Measurements from ENCODE around the gene TMEM120A. TPM values are rescaled to one million over a fixed set of nuclear protein-coding genes. Genes with fewer than 3 reads are reported as not detected.
A peak's percentile ranks its signal among the peaks of the same experiment; 100 is the strongest.

Gene TMEM120A
- total RNA-seq, 5 donors from 2014 or later (not counting 1 experiment from before 2014, with no cell fraction given), result 15.2 to 38.5 (median 34.4) TPM

GRCh38 chr7:75946207-75946855, 48.1 kb downstream of the TMEM120A start:
- no peaks in the 10 kb centered on the region for H3K27me3 ChIP-seq (replicated peaks in 1 of 2; ENCODE audit: control insufficient read depth in 2 of 2, extremely low read depth in 1 of 2, insufficient read depth in 2 of 2, low read length in 1 of 2)
- DNase-seq, result peak in 2 of 35 experiments; percentile 8 to 19
- H3K36me3 Mint-ChIP-seq, result peaks cover 15% of the 10 kb centered on the region
- no peaks in the 10 kb centered on the region for H3K9me3 ChIP-seq
- H3K4me3 ChIP-seq (ENCODE audit: control insufficient read depth in 1 of 2, extremely low read depth in 1 of 2, low read length in 1 of 2), result no peak overlapping the region
- H3K27ac ChIP-seq (ENCODE audit: low read length), result no peak overlapping the region
- peaks cover 2 to 4% of the 10 kb centered on the region in 2 donors for H3K36me3 ChIP-seq (ENCODE audit: control insufficient read depth in 2 of 2, extremely low read depth in 1 of 2, insufficient read depth in 1 of 2, low read length in 1 of 2)
- H3K9me3 Mint-ChIP-seq, result no peaks in the 10 kb centered on the region
- H3K4me3 Mint-ChIP-seq, result no peak overlapping the region
- ATAC-seq (replicated peaks in 1 of 4), result peak in 1 of 4 experiments; percentile 31
- H3K4me1 ChIP-seq (ENCODE audit: control insufficient read depth in 1 of 2, extremely low read depth in 1 of 2, insufficient read depth in 2 of 2, low read length in 2 of 2), result no peaks in the 10 kb centered on the region
- ChIA-PET POLR2A (no interaction called here), CTCF (no interaction called here)
- H3K27ac Mint-ChIP-seq, result no peak overlapping the region
- peaks cover 8 to 17% (median 15%) of the 10 kb centered on the region in 3 donors for H3K4me1 Mint-ChIP-seq
- WGBS (ENCODE audit: insufficient coverage), result 94% methylated on average over 5 of the region's 8 CpGs
- H3K27me3 Mint-ChIP-seq, result no peaks in the 10 kb centered on the region

DNA sequence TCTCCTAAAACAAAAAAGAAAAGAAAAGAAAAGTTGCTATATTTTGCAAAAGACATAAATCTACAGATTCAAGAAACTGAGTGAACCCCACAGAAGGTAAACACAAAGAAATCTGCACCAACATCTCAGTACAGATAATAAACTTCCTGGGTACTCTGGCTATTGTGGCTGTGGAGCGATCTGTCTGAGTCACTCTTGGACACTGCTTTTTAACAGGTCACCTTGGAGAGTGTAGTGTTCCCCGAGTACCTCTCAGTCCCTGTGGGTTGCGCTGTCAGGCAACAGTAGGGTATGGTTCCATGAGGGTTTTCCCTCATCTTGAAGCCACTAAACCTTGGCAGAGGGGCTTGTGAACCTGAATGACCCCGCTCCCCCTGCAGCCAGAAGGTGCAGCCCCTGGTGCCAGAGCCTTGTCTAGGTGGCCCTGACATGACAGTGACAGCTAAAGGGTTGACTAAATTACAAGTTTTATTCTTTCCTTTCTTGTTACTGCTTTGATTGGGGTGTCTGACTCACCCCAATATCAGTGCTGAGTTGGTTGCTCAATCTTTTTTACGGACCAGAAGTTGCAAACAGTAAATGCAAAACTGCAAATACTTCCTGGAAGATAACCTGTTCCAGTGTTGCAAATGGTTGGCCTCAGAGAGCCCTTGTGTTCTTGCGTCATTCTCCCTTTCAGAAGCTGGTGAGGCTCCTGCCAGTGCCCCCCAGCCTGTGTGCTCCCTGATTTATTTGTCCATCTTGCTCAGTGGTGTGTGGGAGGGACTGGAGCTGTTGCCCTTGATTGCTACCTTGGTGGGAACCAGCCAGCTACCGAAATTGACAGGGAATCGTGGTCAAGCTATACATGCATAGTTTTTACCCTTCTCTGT, 48.9 kb downstream of the TMEM120A start:
- H3K4me1 ChIP-seq (ENCODE audit: control insufficient read depth in 1 of 2, extremely low read depth in 1 of 2, insufficient read depth in 2 of 2, low read length in 2 of 2), result no peaks in the 10 kb centered on the region
- no peak overlapping the region for H3K27ac ChIP-seq (ENCODE audit: low read length)
- H3K9me3 ChIP-seq, result no peaks in the 10 kb centered on the region
- H3K4me1 Mint-ChIP-seq, result peaks cover 8 to 17% (median 15%) of the 10 kb centered on the region in 3 donors
- ChIA-PET POLR2A (no interaction called here), CTCF (no interaction called here)
- peaks cover 2 to 4% of the 10 kb centered on the region in 2 donors for H3K36me3 ChIP-seq (ENCODE audit: control insufficient read depth in 2 of 2, extremely low read depth in 1 of 2, insufficient read depth in 1 of 2, low read length in 1 of 2)
- no peak overlapping the region for H3K4me3 ChIP-seq (ENCODE audit: control insufficient read depth in 1 of 2, extremely low read depth in 1 of 2, low read length in 1 of 2)
- DNase-seq (no peak), ATAC-seq (replicated peaks in 1 of 4) (no peak)
- H3K9me3 Mint-ChIP-seq, result no peaks in the 10 kb centered on the region
- peaks cover 19% of the 10 kb centered on the region for H3K36me3 Mint-ChIP-seq
- H3K4me3 Mint-ChIP-seq, result no peak overlapping the region
- no peak overlapping the region for H3K27ac Mint-ChIP-seq
- no peaks in the 10 kb centered on the region for H3K27me3 Mint-ChIP-seq
- no peaks in the 10 kb centered on the region for H3K27me3 ChIP-seq (replicated peaks in 1 of 2; ENCODE audit: control insufficient read depth in 2 of 2, extremely low read depth in 1 of 2, insufficient read depth in 2 of 2, low read length in 1 of 2)
- WGBS (ENCODE audit: insufficient coverage), result 83% methylated on average over 6 of the region's 8 CpGs

GRCh38 chr7:75944507-75944906, 49.9 kb downstream of the TMEM120A start:
- Histone ChIP-seq H3K4me1 (ENCODE audit: control insufficient read depth in 1 of 2, extremely low read depth in 1 of 2, insufficient read depth in 2 of 2, low read length in 2 of 2) (no peaks in the 10 kb centered on the region), H3K27me3 (replicated peaks in 1 of 2; ENCODE audit: control insufficient read depth in 2 of 2, extremely low read depth in 1 of 2, insufficient read depth in 2 of 2, low read length in 1 of 2) (no peaks in the 10 kb centered on the region), H3K4me3 (ENCODE audit: control insufficient read depth in 1 of 2, extremely low read depth in 1 of 2, low read length in 1 of 2) (no peak overlapping the region), H3K36me3 (ENCODE audit: control insufficient read depth in 2 of 2, extremely low read depth in 1 of 2, insufficient read depth in 1 of 2, low read length in 1 of 2) (peaks cover 2 to 4% of the 10 kb centered on the region in 2 donors), H3K27ac (ENCODE audit: low read length) (no peak overlapping the region), H3K9me3 (no peaks in the 10 kb centered on the region)
- no CpG with 5 or more reads among the region's 1 CpG for WGBS (ENCODE audit: insufficient coverage)
- no peaks in the 10 kb centered on the region for H3K9me3 Mint-ChIP-seq
- ATAC-seq (replicated peaks in 1 of 4) (no peak), DNase-seq (no peak)
- peaks cover 8 to 17% (median 15%) of the 10 kb centered on the region in 3 donors for H3K4me1 Mint-ChIP-seq
- H3K27ac Mint-ChIP-seq, result no peak overlapping the region
- POLR2A ChIA-PET, result no interaction called here
- H3K27me3 Mint-ChIP-seq, result no peaks in the 10 kb centered on the region
- H3K36me3 Mint-ChIP-seq, result peaks cover 19% of the 10 kb centered on the region
- no peak overlapping the region for H3K4me3 Mint-ChIP-seq
- CTCF ChIA-PET, result no interaction called here

- no peaks in the 10 kb centered on the region for H3K27me3 Mint-ChIP-seq
- Histone ChIP-seq H3K4me1 (ENCODE audit: control insufficient read depth in 1 of 2, extremely low read depth in 1 of 2, insufficient read depth in 2 of 2, low read length in 2 of 2) (no peaks in the 10 kb centered on the region), H3K27ac (ENCODE audit: low read length) (no peak overlapping the region), H3K9me3 (no peaks in the 10 kb centered on the region), H3K36me3 (ENCODE audit: control insufficient read depth in 2 of 2, extremely low read depth in 1 of 2, insufficient read depth in 1 of 2, low read length in 1 of 2) (peaks cover 2 to 4% of the 10 kb centered on the region in 2 donors), H3K4me3 (ENCODE audit: control insufficient read depth in 1 of 2, extremely low read depth in 1 of 2, low read length in 1 of 2) (no peak overlapping the region), H3K27me3 (replicated peaks in 1 of 2; ENCODE audit: control insufficient read depth in 2 of 2, extremely low read depth in 1 of 2, insufficient read depth in 2 of 2, low read length in 1 of 2) (no peaks in the 10 kb centered on the region)
- no peak overlapping the region for H3K27ac Mint-ChIP-seq
- no peak for ATAC-seq (replicated peaks in 1 of 4)
- 100% methylated on average over 2 of the region's 6 CpGs for WGBS (ENCODE audit: insufficient coverage)
- ChIA-PET CTCF (no interaction called here), POLR2A (no interaction called here)
- DNase-seq, result no peak
- no peak overlapping the region for H3K4me3 Mint-ChIP-seq
- H3K9me3 Mint-ChIP-seq, result no peaks in the 10 kb centered on the region
- H3K36me3 Mint-ChIP-seq, result peaks cover 21% of the 10 kb centered on the region
- peaks cover 8 to 16% (median 15%) of the 10 kb centered on the region in 3 donors for H3K4me1 Mint-ChIP-seq
These were observed 50.5 kb downstream of the TMEM120A start for GRCh38 chr7:75943864-75944263.

- Histone ChIP-seq H3K27me3 (replicated peaks in 1 of 2; ENCODE audit: control insufficient read depth in 2 of 2, extremely low read depth in 1 of 2, insufficient read depth in 2 of 2, low read length in 1 of 2) (no peaks in the 10 kb centered on the region), H3K4me1 (ENCODE audit: control insufficient read depth in 1 of 2, extremely low read depth in 1 of 2, insufficient read depth in 2 of 2, low read length in 2 of 2) (no peaks in the 10 kb centered on the region), H3K36me3 (ENCODE audit: control insufficient read depth in 2 of 2, extremely low read depth in 1 of 2, insufficient read depth in 1 of 2, low read length in 1 of 2) (no peaks in the 10 kb centered on the region), H3K27ac (ENCODE audit: low read length) (no peak overlapping the region), H3K4me3 (ENCODE audit: control insufficient read depth in 1 of 2, extremely low read depth in 1 of 2, low read length in 1 of 2) (no peak overlapping the region), H3K9me3 (no peaks in the 10 kb centered on the region)
- H3K27ac Mint-ChIP-seq, result no peak overlapping the region
- DNase-seq (no peak), ATAC-seq (replicated peaks in 1 of 4) (no peak)
- CTCF ChIA-PET, result no interaction called here
- H3K9me3 Mint-ChIP-seq, result peaks cover 0 to 6% (median 0%) of the 10 kb centered on the region in 3 donors
- no peak overlapping the region for H3K4me3 Mint-ChIP-seq
- 95% methylated on average over 6 of the region's 6 CpGs for WGBS (ENCODE audit: insufficient coverage)
- POLR2A ChIA-PET, result interaction anchor here in 1 of 2 donors (0.6 kb wide), 1 partner anchor 69 kb away, joined by 4 read pairs; no protein-coding TSS in a partner anchor
- peaks cover 0 to 6% (median under 1%) of the 10 kb centered on the region in 3 donors for H3K4me1 Mint-ChIP-seq
- H3K27me3 Mint-ChIP-seq, result no peaks in the 10 kb centered on the region
- H3K36me3 Mint-ChIP-seq, result peaks cover 30% of the 10 kb centered on the region
These were observed 55.5 kb downstream of the TMEM120A start for GRCh38 chr7:75938921-75939320.

DNA sequence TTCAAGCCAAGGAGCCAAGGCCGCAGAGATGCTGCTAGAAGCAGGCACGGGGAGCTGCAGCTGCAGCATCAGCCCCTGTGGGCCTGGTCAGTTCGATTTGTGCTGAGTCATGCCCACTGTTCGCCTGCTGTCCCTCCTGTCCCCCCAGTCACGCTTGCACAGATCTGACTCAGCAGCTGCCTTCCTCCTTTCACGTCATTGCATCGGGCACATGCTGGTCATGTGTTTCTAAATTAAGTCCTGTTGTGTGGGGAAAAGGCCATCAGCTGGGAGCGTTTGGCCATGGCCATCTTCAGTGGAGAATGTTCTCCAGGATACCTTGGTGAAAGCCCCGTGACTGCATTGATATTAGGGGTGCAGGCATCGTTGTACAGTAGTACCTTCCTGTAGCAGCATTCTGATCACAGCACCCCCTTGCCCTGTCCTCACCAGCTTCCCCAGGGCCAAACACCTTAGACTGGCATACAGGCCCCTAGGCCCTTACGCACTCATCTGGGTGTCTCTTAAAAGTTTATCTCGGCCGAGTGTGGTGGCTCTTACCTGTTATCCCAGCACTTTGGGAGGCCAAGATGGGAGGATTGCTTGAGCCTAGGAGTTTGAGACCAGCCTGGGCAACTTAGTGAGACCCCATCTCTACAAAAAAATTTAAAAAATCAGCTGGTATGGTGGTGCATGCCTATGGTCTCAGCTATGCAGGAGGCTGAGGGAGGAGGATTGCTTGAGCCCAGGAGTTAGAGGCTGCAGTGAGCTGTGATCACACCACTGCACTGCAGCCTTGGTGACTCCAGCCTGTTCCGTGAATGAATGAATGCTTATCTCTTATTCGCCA, 56.2 kb downstream of the TMEM120A start:
- Mint-ChIP-seq H3K4me1 (peaks cover 0 to 7% (median 3%) of the 10 kb centered on the region in 3 donors), H3K27me3 (no peaks in the 10 kb centered on the region), H3K27ac (no peak overlapping the region), H3K4me3 (no peak overlapping the region), H3K9me3 (peaks cover 0 to 9% (median 0%) of the 10 kb centered on the region in 3 donors), H3K36me3 (peaks cover 30% of the 10 kb centered on the region)
- H3K27me3 ChIP-seq (replicated peaks in 1 of 2; ENCODE audit: control insufficient read depth in 2 of 2, extremely low read depth in 1 of 2, insufficient read depth in 2 of 2, low read length in 1 of 2), result no peaks in the 10 kb centered on the region
- no peaks in the 10 kb centered on the region for H3K9me3 ChIP-seq
- CTCF ChIA-PET, result interaction anchor here in 1 of 2 donors (0.7 kb wide), 1 partner anchor 20 kb away, joined by 4 read pairs; no protein-coding TSS in a partner anchor
- WGBS (ENCODE audit: insufficient coverage), result 93% methylated on average over 9 of the region's 15 CpGs
- POLR2A ChIA-PET, result interaction anchor here in 1 of 2 donors (0.6 to 0.8 kb wide), 2 partner anchors 16 to 70 kb away, joined by 4 to 5 read pairs; no protein-coding TSS in a partner anchor
- no peak overlapping the region for H3K27ac ChIP-seq (ENCODE audit: low read length)
- H3K36me3 ChIP-seq (ENCODE audit: control insufficient read depth in 2 of 2, extremely low read depth in 1 of 2, insufficient read depth in 1 of 2, low read length in 1 of 2), result no peaks in the 10 kb centered on the region
- DNase-seq (no peak), ATAC-seq (replicated peaks in 1 of 4) (no peak)
- H3K4me3 ChIP-seq (ENCODE audit: control insufficient read depth in 1 of 2, extremely low read depth in 1 of 2, low read length in 1 of 2), result no peak overlapping the region
- H3K4me1 ChIP-seq (ENCODE audit: control insufficient read depth in 1 of 2, extremely low read depth in 1 of 2, insufficient read depth in 2 of 2, low read length in 2 of 2), result no peaks in the 10 kb centered on the region
